NCI-H446 treated with DMSO at 0.1 percent for 48 hours (cell line): Measurements from ENCODE around the gene ZNF451.
"Not testable (repeated sequence)": the region's sequence is repeated elsewhere in the genome, so short reads cannot be mapped to it uniquely, and the experiment has no call there.

Experiments used
- DNase-seq: peaks from one replicate; lab custom pipeline; 2025; lab: John Stamatoyannopoulos, UW

ZNF451 gene, protein sequence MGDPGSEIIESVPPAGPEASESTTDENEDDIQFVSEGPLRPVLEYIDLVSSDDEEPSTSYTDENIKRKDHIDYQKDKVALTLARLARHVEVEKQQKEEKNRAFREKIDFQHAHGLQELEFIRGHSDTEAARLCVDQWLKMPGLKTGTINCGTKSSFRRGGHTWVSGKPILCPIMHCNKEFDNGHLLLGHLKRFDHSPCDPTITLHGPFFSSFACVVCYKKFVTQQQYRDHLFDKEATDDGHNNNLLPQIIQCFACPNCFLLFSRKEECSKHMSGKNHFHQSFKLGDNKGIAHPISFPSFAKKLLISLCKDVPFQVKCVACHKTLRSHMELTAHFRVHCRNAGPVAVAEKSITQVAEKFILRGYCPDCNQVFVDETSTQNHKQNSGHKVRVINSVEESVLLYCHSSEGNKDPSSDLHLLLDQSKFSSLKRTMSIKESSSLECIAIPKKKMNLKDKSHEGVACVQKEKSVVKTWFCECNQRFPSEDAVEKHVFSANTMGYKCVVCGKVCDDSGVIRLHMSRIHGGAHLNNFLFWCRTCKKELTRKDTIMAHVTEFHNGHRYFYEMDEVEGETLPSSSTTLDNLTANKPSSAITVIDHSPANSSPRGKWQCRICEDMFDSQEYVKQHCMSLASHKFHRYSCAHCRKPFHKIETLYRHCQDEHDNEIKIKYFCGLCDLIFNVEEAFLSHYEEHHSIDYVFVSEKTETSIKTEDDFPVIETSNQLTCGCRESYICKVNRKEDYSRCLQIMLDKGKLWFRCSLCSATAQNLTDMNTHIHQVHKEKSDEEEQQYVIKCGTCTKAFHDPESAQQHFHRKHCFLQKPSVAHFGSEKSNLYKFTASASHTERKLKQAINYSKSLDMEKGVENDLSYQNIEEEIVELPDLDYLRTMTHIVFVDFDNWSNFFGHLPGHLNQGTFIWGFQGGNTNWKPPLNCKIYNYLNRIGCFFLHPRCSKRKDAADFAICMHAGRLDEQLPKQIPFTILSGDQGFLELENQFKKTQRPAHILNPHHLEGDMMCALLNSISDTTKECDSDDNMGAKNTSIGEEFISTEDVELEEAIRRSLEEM

GRCh38 chr6:57089687-57090457 is at the start of gene ZNF451:
Gene ZNF451 (plus strand): TSS chr6:57090188. CDS start chr6:57090254, 66 bp downstream.
- DNase-seq = peak; percentile 96

- DNase-seq = not testable (repeated sequence)
These were observed 45.9 kb upstream of the ZNF451 start for GRCh38 chr6:57044061-57044460.

GRCh38 chr6:57044568-57044967 is 45.4 kb upstream of the ZNF451 start:
- no peak for DNase-seq

DNA sequence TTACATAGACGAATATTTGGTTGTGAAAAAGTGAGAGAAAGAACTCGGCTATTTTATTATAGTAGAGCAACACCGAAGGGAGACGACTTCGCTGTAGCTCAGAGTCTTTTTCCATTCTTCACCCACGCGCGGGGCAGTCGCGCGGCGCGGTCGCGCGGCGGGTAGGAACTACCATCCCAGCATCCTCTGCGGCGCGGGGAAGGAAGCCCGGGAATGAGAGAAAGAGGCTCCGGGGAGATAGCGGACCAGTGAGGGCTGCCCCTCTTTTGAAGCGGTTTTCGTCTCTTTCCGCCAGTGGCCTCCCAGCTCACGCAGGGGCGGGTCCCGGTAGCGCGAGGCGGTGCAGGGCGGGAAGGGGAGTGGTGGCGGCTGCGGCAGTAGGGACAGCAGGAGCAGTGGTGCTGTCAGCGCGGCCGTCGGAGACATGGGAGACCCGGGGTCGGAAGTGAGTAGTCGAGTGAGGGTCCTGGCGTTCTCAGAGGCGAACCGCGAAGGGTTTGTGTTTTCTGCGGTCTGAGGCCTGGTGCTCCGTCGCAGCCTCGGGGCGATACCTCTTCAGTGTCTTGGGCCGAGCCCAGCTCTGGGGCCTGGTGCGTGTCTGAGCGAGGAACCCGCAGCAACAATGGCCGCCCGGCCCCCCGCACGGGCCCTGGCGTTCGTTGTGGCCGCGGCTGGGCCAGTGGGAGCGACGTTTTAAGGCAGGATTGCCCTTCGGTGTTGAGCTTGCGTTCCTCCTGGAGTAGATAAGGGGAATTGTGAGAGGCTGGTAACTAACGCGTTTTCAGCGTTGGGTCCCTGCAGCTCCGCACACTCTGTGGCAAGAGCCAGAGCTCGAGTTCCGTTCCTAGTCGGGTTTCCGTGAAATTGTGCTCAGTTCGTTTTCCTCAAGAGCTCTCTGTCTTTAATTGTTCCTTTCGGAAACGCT is 43.4 kb upstream of the ZNF451 start, which contains the start of gene KIAA1586:
Gene KIAA1586 (plus strand): TSS at position 362 of the 925 bp plus-strand sequence. CDS start 63 bp downstream, at position 425.
- peak; percentile 91 for DNase-seq

DNA sequence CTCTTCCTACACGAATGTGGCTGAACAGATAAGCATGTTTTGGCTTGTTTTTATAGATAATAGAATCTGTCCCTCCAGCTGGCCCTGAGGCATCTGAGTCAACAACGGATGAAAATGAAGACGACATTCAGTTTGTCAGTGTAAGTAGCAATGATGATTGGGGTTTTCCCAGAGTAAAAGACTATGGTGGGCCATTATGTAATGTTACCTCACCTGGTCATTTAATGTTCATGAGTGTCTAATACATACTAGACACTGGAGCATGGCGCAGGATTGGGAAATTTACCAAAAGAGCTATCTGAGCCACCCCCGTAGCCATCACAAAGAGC is 42.8 kb upstream of the ZNF451 start:
- not testable (repeated sequence) for DNase-seq

DNA sequence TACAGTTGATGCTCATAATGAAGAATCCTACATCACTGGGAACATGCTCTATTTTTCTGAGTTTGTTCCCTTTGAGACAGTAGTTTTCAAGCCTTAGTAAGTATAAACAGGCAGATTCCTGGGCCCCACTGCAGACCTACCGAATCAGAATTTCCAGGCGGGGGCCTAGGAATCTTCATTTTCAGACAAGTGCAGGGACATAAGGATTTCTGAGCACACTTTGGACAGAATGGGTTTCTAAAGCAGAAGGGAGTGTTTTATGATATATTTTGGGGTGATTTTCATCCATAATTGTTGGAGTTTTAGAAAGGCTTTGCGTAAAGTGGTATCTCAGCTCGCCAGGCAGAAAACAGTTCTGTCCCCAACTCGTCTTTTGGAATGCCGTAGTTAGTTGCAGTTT is 42.1 kb upstream of the ZNF451 start:
- DNase-seq = not testable (repeated sequence)

- DNase-seq = no peak
These were observed 41.4 kb upstream of the ZNF451 start for GRCh38 chr6:57048577-57048976.

GRCh38 chr6:57063847-57064246 is 26.1 kb upstream of the ZNF451 start:
- no peak for DNase-seq

- no peak for DNase-seq
These were observed 25.2 kb upstream of the ZNF451 start for GRCh38 chr6:57064809-57065208.

- no peak for DNase-seq
These were observed 21.9 kb upstream of the ZNF451 start for GRCh38 chr6:57068061-57068460.

- DNase-seq = no peak
These were observed 20.8 kb upstream of the ZNF451 start for GRCh38 chr6:57069228-57069627.

- DNase-seq = no peak
These were observed 20.1 kb upstream of the ZNF451 start for GRCh38 chr6:57069920-57070331.

GRCh38 chr6:57072108-57072507 is 17.9 kb upstream of the ZNF451 start:
- no peak for DNase-seq

- DNase-seq = no peak
These were observed 15.6 kb upstream of the ZNF451 start for GRCh38 chr6:57074383-57074782.

DNA sequence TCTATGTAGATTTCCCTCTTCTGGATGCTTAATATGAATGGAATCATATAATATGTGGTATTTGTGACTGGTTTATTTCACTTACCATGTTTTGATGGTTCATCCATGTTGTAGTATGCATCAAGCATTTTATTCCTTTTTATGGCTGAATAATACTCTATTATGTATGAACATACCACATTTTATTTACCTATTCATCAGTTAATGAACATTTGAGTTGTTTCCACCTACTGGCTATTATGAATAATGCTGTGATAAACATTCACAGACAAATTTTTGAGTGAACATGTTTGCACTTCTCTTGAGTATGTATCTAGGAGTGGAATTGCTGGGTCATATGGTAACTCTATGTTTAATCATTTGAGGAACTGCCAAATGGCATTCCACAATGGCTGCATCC is 14.9 kb upstream of the ZNF451 start:
- DNase-seq = no peak

DNA sequence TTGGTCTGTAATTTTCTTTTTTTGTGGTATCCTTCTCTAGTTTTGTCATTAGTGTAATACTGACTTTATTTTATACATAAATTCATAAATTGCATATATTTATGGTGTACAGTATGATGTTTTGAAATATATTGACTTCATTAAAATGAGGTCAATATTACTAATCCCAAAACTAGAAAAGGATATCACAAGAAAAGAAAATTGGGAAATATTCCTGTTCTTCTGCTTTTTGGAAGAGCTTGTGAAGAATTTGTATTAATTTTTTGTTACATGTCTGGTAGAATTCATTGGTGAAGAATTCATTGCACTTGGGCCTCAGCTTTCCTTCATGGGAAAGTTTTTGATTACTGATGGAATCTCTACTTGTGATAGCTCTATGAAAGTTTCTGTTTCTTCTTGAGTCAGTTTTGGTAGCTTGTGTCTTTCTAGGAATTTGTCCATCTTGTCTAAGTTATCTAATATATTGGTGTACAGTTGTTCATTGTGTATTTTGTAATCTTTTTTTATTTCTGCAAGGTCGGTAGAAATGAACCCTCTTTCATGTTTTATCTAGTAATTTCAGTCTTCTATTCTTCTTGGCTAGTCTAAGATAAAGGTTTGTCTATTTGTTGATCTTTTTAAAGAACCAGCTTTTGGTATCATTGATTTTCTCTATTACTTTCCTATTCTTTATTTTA is 11.3 kb upstream of the ZNF451 start:
- DNase-seq = no peak

DNA sequence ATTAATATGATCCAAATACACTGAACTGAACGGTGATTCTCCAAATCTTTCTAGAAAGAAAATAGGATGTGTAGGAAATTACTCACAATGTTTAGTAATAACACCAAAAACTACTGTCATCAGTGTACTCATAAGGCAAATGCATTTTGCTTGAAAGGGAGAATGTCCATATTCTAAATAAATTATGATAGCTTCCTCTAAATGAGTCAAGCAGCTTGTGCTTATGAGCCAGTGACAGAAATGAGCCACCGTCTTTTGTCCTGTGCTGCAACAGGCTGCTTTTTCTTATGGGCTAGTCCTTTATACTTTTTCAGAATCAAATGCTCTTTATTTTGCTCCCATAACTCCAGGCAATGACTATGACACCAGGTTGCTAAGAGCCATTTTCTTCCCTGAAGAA is 4.5 kb upstream of the ZNF451 start:
- no peak for DNase-seq

DNA sequence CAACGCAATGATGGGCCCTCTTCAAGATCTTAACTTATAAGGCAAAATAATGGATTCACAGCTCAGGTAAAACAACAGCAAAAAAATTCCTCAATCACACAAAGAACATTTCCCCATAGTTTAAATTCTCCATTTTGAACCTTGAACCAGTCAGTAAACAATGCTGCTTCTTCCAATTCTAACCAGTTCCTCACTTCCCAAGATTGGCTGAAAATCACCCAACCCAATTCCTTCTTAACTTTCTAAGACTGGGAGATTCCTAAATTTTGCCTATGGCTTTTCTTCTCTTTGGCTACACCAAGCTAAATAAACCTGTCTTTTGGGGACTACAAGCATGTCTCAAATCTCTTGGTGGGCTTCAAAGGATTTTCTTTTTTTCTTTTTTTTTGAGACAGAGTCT is 3.1 kb upstream of the ZNF451 start:
- no peak for DNase-seq

DNA sequence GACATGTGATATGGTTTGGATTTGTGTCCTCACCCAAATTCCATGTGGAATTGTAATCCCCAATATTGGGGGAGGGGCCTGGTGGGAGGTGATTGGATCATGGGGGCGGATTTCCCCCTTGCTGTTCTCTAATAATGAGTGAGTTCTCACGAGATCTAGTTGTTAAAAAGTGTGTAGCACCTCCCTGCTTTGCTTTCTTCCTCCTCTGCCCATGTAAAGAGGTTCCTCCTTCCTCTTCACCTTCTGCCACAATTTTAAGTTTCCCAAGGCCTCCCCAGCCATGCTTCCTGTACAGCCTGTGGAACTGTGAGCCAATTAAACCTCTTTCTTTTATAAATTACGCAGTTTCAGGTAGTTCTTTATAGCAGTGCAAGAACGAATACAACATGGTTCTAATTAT is 2.1 kb upstream of the ZNF451 start:
- DNase-seq = no peak

DNA sequence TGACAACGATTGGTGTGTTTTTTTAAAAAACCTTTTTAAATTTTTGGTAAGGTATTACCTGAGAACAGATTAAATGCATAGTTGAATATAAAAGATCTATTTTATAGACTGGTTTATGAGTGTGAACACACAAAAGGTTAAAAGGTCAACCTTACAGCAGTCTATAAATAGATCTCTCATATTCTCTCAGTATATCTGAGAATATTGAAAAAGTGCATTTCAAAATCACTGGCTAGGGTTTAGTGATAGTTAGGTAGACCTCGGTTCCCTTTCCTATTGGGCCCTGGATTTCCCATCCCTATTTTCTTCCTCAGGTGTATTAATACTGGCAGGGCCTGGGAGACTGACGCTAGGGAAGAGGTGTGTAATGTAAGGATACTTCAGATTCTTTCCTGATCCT is 723 bp upstream of the ZNF451 start:
- no peak for DNase-seq
